GM10266 (cell line): ENCODE data around the gene DAPK3.

Experiments
- DNase-seq: peaks from one replicate; pipeline ENCODE4 v3.0.0; 2012; ENCODE audit errors: extremely low spot score
- CTCF ChIP-seq: IDR thresholded peaks from 2 replicates; pipeline ENCODE4 v1.5.1; 2012; ENCODE audit warnings: mild to moderate bottlenecking, low read depth; ENCODE audit not compliant: control insufficient read depth, insufficient read depth; ENCODE audit errors: missing control alignments

DAPK3 gene

GRCh38 chr19:3970808-3971598 is at the start of gene DAPK3:
DAPK3 (minus strand) TSS chr19:3971099; CDS start chr19:3969735, 1,364 bp downstream.
- no peak for TF ChIP-seq CTCF
- DNase-seq: peak; percentile 99

GRCh38 chr19:4019578-4019977 is 48.7 kb upstream of the DAPK3 start:
- TF ChIP-seq CTCF: no peak
- no peak for DNase-seq

- TF ChIP-seq CTCF: no peak
- DNase-seq: no peak
Observed at GRCh38 chr19:4018775-4019504, 48.0 kb upstream of the DAPK3 start.

GRCh38 chr19:4018140-4018613 is 47.3 kb upstream of the DAPK3 start:
- no peak for DNase-seq
- TF ChIP-seq CTCF: no peak

GRCh38 chr19:4016903-4017638 is 46.2 kb upstream of the DAPK3 start:
- no peak for TF ChIP-seq CTCF
- DNase-seq: no peak

GRCh38 chr19:4016486-4016885 is 45.6 kb upstream of the DAPK3 start:
- no peak for DNase-seq
- no peak for TF ChIP-seq CTCF
